CD4-positive, alpha-beta T cell treated with Interleukin-1 beta for 1 hour (primary cell): ENCODE measurements around the gene FOXO6.
"Not testable (repeated sequence)": the region's sequence is repeated elsewhere in the genome, so short reads cannot be mapped to it uniquely, and the experiment has no call there.

Experiments
- DNase-seq, 2 donors: peaks; one replicate each; pipeline ENCODE4 v3.0.0-alpha.2; 2020 to 2022

Gene FOXO6

DNA sequence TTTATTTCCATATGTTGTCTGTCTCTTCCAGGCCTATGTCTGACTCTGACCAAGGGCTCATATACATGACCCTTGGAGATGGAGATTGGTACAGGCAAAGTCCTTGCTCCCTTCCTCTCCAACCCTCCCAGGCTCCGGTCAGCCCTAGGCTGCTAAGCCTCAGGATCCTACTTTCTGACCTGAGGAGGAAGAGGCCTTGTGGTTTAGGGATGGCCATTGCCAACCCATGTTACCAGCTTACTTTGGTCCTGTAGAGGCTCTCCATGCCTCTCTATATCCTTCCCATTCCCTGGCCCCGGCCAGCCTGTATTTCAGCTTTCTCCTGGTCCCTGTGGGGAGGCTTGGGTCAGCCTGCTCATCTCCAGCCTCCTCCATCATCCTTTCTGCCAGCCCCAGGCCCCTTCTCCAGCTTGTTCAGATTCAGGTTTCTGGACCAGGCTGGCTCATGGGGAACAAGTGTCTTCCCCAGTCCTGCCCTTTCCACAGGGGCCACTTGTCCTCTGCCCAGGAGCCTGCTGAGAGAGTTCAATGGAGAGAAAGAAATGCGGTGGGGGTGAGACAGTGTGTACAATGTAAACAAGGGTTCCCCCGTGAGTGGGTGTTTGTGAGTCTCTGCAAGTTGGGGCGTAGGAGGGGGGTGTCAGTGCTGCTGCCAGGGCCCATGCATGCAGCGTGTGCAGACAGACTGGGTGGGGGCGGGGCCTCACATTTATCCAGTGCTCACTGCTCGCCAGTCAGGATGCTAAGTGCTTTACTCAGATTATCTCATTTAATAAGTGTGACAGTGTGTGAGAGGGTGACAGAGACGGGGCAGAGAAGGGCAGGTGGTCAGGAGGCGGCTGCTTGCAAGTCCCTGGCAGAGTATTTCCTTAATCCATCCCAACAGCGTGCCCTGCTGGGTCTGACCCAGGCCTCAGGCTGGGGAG lies 31.3 kb upstream of the FOXO6 start:
- no peak for DNase-seq

DNA sequence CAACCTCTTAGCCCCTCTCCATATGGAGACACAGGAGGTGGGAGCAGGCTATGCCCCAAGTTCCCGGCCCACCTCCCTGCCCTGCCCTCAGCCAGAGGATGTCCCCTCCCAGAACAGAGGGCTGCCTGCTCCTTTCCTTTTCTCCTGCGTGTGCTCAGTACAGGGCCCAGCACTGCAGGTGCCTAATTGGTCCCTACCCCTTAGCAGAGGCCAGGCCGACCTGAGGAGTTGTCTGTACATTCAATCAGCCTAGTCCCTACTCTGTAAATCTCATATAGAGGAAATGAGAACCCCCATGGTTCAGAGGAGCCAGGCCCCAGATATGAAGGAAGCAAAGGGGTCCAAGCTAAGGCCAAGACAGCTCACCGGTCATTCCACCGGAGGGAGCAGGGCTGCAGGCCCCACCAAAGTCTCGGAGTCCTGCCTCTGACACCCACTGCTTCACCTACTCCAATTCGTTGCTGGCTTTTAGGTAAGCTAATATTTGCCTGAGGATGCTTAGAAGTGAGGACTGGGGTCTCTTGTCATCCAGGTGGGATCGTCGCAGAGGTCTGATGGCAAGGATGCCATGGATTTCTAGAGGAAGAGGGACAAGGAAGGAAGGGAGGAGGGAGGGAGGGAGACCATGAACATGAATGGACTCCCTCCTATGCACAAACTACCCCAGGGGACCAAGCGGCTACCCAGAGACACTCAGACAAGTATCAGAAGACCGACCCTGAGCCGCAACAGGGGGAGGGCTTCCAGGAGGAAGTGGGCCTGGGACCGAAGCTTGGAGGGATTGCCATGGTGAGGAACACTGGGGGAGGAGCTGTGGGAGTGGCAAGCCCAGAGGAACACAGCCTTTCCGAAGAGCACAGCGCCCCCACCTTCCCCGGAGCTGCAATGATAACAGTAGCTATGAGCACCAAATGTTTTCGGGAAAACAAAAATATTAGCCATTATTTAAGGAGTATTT lies 30.4 kb upstream of the FOXO6 start:
- no peak for DNase-seq

DNA sequence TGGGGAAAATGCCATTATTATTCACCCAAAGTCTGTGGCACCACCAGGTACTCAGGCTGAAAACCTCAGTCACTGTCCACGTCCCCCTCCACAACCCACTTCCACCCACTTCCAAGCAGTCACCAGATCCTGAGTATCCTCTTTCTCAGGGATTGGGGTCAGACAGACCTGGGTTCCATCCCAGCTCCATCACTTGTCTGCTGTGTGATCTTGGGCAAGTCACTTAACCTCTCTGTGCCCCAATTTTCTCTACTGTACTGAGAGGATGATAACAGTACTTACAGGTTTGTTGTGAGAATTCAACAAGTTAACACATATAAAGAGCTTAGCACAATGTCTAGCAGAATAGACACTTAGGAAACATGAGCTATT lies 29.7 kb upstream of the FOXO6 start:
- DNase-seq = no peak

DNA sequence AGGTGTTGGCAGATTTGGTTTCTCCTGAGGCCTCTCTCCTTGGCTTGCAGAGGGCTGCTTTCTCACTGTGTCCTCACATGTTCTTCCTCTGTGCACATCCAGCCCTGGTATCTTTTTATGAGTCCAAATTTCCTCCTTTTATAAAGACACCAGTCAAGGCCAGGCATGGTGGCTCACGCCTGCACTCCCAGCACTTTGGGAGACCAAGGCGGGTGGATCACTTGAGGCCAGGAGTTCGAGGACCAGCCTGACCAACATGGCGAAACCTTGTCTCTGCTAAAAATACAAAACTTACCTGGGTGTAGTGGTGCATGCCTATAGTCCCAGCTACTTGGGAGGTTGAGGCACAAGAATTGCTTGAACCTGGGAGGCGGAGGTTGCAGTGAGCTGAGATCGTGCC lies 29.1 kb upstream of the FOXO6 start:
- DNase-seq = not testable (repeated sequence)

DNA sequence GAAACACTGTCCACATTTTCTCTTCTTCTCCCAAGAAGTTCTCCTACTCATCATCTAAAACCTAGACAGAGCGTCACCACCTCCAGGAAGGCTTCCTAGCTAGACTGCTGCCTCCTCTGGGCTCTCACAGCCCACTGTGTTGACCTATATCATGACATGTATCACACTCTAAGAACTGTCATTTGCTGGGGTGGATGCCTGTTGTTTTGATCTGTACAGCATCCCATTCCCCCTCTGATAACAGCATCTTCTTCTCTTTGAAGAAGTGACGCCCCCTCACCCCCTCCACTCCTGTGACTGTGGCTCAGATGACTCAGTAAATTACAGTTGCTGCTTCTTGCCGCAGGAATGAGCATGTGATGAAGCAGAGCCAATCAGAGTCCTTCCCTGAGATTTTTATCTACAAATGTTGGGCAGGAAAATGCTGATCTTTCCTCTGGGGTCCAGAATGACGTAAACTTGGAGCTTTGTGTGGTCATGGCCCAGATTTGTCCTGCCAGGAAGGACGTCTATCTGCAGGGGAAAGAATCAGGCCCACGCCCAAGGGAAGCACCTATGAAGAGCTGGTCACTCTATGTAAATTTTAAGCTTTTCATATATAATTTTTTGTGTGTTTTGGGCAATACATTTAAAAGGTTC lies 28.0 kb upstream of the FOXO6 start:
- DNase-seq = no peak

DNA sequence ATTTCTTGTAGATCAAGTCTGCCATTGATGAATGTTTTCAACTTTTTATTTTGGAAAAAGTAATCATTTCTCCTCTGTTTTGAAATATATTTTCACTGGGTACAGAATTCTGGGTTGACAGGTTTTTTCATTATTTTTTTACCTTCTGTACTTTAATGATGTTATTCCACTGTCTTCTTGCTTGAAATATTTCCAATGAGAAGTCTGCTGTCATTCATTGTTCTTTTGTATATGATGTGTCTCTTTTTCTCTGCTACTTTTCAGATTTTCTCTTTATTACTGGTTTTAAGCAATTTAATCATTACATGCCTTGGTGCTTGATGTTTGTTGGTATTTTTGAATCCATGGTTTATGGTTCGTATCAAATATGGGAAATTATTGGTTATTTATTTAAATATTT lies 22.4 kb upstream of the FOXO6 start:
- DNase-seq = no peak

DNA sequence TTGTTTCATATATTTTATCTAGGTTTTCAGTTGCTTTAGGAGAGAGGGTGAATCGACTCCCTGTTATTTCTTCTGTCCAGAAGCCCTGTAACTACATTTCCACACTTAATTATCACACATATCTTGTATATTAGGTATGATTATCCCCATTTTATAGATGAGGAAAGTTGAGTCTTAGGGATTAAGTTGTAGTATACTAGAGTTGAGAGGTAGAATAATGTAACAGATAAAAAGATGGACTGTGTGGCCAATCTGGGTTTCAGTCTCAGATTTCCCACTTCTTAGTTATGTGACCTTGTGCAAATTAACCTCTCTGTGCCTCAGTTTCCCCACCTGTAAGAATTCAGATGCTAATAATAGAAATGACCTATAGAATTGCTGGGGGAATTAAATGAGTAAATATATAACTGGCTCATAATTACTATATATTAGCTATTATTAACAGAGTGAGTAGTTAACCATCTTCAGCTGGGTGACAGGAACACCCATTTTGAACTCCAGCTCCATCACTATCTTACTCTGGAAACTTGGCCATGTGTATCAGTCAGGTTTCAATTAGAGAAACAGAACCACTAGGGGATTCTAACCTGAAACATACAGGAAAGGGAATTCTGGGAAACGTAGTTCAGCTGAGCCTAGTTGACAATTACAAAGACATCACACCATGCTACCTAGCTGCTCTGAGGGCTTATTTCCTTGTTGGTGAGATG lies 20.4 kb upstream of the FOXO6 start:
- DNase-seq = no peak

DNA sequence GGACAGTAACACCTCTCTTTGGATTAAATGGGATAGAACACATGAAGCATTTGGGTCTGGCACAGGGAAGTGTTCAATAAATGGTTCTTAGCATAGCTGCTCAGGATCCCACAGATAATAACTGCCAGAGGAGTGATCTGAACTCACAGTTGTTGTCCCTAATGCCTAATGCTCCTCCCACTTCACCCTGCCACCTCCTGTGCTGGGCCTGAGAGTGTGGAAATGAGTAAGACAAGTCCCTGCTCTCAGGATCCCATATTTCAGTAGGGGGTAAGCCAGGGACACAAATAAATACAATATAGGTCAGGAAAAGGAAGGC lies 19.9 kb upstream of the FOXO6 start:
- no peak for DNase-seq

DNA sequence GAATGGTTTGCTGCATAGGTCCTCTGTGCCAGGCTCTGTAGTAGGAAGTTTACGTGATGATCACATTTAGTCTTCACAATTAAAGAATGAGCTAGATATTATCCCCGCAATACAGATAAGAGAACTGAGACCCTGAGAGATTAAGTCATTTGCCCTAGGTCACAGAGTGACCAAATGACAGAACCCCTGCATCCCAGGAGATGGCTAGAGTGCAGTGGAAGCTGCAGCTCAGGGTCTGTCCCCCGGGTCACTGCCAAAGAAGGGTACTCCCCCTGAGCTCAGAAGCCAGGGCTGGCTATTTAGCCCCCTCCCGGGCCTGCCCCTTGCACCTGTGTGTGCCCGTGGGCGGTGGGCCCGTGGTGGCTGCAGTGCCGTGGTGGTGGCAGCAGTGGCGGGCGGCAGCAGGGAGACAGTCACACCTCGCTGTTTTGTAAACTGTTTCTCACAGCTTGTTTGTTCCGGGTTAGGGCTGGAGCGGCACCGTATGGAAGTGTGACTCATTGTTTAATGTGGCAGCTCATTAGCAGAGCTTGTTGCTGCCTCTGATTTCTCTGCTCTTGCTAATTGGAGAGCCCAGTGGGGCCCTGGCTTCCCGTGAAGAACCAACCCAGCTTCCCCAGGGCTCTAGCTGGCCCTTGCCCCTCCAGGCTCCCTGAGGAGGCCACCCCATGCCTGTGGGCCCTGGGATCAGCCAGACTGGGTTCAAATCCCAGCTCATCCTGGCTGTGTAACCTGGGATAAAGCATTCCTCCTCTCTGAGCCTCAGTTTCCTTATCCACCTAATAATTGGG lies 19.3 kb upstream of the FOXO6 start:
- DNase-seq = no peak

DNA sequence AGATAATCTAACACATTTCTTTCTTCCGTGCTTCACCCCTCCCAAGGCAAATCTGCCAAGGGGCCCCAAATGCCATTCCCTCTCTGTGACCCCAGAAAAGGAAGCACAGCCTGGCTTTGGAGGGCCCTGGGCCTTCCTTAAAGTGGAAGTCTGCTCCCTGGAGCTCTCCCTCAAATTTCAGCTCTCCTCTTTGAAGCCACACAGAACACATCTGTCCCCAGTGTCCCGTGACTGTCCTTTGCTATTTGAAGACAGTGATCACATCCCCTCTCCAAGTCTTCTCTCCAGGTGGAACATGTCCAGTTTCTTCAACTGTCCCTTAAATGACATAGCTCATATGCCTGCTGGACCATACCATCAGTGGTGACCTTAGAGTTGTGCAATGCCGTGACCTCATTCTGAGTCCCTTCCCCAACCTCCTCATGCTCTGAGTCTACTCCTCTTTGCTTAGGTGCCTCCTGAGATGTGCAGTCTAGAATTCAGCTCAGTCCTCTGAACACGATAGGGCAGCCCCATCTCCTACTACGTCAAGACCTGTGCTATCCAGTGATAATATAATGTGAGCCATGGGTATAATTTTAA lies 18.4 kb upstream of the FOXO6 start:
- DNase-seq = no peak

DNA sequence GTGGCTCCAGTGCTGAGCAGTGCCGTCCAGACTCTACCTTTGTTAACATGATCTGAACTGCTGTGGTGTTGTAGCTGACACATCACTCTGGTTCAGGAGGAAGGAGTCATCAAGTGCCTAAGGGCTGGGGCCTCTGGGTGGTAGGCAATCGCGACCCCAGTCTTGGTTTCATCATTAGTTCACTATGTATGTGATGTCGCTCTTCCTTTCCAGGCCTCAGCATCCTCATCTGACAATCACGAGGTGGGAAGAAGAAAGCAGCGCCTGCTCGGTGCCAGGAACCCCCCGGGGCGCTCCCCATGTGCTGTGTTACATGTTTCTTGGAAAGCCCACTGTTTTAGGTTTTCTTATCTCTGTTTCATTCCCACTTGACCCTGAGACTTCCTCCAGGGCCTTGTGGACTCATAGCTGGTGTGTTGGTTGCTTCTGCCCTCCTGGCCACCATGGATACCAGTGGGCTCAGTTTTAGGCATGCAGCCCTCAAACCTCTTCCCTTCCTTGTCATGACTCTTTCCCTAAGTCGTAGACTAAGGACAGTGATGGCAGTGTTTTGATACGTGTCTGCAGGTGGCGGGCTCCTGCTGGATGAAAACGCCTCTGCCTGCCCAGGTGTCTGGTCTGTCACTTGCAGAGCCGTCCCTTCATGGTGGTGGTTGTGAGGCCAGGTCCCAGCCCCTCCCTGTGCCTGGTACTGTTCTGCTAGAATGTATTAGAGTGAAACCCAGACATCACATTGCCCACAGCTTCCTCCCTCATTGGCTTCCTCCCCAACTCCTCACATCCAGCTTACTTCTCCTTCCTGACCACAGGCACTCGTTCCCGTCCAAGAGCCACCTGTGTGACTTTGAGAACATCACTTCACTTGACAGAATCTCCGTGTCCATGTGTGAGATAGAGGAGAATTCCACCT lies 17.2 kb upstream of the FOXO6 start:
- no peak for DNase-seq

DNA sequence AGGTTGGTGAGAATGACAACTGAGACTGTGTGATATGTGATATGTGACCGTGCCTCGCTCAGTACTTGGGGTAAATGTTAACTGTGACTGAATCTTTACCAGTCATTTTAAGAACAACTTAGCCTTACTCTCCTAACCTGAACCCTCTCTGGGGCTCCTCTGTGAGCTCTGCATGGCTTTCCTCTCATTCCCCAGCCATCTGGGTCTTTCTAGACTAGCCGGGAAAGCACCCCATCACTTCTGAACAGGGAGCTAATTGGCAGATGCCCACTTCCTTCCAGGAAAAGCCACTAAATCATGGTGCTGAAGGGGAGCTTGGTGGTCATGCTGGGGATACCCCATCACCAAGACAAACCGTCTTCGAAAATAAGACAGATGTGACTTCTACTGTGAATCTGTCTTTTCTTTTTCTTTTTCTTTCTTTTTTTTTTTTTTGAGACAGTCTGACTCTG lies 16.5 kb upstream of the FOXO6 start:
- no peak for DNase-seq

DNA sequence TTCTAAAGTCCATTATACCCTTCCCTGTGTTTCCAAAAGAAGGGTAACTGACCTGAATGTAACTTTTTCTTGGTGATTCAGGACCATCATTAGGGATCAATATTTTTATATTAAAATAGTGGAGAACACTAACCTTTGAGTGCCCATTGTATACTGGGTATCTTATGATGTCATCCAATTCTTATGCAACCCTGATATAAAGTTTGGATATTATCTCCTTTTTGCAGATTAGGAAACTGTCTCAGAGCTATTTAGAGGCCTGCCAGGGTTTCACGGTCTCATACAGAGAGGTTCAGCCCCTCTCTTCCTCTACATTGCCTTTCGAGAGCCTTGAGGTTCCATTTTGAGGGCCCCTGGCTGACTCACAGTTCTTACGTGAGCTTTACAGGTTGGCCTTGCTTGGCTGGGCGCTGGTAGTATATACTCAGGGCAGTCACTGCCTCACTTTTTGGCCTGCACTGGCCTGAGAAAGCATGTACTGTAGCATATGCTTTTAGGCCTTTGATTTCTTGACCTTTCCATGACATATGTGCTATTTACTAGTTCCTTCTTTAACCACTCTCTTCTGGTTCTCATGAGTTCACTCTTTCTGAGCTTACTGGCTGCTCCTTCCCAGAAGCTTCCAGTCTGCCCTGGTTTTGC lies 15.7 kb upstream of the FOXO6 start:
- DNase-seq = no peak

DNA sequence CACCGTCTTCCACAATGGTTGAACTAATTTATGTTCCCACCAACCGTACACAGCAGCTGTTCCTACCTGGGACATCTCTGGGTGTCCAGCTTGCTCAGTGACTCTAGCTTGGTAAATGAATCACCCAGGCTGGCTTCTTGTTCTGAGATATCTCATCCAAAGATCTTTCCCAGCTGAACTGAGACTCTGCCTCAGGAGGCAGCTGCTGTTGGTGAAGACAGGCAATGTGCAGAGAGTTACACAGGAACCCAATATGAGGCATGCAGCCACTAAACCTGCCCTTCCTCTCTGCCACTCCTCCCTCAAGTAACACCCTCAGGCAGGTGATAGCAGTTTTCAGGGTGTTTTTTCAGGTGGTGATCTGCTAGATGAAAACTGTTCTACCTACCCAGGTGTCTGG lies 14.0 kb upstream of the FOXO6 start:
- no peak for DNase-seq

DNA sequence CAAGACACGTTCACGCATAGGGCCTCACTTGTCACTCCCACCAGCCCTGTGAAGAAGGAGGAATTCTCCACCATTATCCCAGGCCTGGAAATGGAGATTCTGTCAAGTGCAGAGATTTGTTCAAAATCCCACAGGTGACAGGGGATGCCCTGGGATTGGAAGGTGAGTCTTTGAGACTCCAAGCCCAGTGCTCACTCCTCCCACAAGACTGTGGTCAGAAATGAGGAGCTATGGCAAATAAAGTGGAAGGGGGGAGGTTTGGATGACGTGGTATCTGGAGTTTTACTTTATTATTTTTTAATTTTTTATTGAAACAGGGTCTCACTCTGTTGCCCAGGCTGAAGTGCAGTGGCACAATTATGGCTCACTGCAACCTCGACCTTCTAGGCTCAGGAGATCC lies 12.8 kb upstream of the FOXO6 start:
- no peak for DNase-seq

DNA sequence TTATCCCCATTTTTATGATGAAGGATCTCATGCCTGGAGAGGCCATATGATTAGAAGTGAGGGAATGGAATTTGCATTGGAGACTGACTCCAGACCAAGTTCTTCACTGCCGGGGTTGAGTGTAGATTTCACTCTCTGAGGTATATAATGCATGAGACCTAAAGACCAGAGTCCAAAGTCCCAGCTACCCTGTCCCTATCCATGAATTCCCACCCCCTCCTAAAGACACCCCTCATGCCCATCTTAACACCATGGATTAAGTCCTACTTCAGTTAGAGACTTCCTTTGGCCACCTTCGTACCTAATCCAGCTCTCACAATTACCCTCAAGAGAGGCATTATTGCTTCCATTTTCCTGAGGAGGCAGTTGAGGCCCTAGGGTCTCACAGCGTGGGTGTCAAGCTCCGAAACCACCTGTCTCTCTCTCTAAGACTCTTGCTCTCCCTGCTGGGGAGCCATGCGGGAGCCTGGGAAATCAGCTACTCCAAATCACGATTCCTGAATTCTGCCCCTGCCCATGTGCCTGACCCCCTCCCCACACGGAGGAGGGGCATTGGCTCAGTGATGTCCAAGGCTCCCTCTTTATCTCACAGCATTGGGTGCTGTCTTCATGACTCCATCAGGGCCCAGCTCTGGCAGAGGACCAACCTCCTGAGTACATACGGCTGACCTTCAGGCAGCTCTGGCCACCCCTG lies 11.7 kb upstream of the FOXO6 start:
- DNase-seq = no peak

DNA sequence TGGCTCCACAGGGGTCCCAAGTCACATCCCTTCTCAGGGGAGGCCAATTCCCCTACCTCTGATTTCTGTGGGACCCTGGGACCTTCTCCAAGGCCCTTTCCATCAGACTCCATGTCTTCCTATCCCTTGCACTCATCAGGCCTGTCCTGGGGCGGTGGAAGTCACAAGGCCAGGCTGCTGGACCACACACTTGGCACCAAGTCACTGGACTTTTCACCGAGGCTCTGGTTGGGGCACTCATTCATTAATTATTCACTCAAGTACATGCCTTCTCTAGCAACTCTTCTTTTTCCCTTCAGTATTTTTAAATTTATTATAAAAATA lies 11.2 kb upstream of the FOXO6 start:
- no peak for DNase-seq

DNA sequence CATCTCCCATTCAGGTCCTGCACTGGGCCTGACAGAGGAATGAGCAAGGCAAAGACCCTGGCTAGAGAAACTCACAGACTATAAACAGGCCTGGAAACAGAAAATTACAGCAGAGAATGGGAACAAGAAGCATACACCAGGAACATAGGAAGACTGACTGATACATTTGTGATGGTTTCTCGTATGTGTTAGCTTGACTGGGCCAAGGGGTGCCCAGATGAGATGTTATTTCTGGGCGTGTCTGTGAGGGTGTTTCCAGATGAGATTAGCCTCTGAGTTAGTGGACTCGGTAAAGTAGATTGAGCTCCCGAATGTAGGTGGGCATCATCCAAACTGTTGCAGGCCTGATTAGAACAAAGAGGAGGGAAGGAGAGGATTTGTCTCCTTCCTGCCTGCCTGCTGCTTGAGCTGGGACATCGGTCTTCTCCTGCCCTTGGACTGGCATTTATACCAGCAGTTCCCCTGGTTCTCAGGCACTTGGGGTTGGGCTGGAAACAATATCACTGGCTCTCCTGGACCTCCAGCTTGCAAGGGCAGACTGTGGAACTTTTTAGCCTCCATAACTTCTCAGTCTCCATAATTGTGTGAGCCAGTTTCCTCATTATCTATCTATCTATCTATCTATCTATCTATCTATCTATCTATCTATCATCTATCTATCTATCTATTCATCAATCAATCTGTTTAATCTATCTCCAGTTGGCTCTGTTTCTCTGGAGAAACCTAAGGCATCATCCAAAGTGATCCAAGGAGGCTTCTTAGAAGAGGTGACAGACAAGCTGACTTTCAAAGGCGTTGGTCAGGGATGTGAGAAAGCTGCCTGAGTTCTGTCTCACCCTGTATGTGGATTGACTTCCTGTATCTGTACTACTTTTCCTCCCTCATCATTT lies 9.7 kb upstream of the FOXO6 start:
- DNase-seq = no peak
